COLO668 (cell line): Measurements from ENCODE around the gene SLC16A5.
A peak's percentile ranks its signal among the peaks of the same experiment; 100 is the strongest.

Source experiments
- DNase-seq: peaks from one replicate; lab custom pipeline; 2025; ENCODE audit not compliant: unreplicated experiment; lab: John Stamatoyannopoulos, UW

The SLC16A5 gene

DNA sequence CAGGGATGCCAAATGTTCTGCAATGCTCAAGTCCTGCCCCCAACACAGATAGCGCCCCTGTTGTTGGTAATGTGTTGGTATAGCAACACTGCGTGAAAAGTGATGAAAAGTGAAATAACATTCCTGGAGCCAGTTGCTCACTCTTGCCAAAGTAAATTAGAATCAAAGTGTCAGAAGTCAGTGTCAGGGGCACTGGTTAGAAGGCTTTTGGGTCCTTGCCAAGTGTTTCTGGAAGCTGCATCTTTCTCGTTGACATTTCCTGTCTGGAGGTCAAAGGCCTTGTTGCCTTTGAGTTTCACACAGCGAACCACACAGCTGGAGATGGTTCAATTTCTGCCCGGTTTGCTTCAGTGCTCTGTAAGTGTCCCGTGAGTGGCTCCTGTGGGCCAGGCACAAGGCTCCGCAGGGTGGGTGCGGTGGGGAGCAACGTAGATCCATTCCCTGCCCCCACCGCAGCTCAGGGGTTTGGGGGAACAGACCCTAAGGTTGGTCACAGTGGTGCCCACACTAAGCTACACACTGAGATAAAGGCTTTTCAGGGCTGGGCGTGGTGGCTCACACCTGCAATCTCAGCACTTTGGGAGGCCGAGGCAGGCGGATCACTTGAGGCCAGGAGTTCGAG is 3.6 kb upstream of the SLC16A5 start:
- DNase-seq: no peak

- DNase-seq: no peak
These were observed 1.1 kb upstream of the SLC16A5 start for GRCh38 chr17:75086496-75087181.

DNA sequence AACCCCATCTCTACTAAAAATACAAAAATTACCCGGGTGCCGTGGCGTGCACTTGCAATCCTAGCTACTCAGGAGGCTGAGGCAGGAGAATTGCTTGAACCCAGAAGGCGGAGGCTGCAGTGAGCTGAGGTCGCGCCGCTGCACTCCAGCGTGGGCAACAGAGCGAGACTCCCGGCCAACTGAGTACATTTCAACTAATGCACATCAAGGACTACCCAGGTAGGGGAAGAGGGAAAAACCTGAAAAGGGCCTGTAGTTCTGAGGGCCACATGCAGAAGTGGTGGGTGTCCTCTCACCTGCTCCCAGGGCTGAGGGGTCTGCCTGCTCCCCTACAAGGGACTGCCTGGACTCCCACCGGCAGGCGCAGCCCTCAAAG is 584 bp upstream of the SLC16A5 start:
- no peak for DNase-seq

DNA sequence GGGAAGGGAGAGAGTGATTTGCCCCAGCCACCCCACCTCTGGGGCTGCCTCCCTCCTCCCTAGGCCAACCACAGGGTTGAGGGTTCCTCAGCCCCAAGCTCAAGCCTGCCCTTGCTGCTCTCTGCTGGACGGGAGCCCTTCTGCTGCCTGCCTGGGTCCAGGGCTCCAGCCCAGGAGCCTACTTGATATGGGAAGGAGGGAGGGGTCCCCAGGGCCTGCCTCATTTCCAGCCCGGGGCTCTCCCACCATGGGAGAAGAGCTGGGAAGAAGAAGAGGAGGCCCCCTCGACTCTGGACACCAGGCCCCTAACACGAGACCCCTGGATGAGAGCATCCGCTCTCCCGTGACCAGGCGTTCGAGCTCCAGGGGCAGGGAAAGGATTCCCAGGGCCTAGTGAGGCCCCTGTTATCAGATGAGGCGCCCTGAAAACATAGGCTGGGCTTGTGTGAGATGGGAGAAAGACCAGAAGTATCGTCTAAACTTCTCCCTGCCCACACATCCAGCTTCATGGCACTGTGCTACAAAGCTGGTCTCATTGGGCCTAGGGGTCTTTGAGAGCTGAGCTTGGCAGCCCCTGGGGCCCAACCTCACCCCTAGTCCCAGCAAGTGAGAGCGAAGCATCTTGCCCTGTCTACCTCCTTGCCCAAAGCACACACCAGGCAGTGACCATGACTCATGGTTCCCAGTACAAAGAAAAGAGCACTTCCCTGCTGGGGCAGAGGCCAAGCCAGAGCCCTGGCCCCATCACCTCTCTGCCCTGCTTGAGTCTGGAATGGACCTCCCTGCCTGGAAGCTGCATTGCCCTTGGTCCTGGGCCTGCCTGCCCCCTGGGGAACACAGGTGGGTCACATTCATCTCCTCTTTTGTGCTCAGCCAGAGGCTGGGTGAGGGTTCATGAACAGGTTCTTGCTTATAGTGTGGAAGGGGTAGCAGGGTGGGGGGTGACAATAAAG is 987 bp downstream of the SLC16A5 start:
- DNase-seq: no peak

DNA sequence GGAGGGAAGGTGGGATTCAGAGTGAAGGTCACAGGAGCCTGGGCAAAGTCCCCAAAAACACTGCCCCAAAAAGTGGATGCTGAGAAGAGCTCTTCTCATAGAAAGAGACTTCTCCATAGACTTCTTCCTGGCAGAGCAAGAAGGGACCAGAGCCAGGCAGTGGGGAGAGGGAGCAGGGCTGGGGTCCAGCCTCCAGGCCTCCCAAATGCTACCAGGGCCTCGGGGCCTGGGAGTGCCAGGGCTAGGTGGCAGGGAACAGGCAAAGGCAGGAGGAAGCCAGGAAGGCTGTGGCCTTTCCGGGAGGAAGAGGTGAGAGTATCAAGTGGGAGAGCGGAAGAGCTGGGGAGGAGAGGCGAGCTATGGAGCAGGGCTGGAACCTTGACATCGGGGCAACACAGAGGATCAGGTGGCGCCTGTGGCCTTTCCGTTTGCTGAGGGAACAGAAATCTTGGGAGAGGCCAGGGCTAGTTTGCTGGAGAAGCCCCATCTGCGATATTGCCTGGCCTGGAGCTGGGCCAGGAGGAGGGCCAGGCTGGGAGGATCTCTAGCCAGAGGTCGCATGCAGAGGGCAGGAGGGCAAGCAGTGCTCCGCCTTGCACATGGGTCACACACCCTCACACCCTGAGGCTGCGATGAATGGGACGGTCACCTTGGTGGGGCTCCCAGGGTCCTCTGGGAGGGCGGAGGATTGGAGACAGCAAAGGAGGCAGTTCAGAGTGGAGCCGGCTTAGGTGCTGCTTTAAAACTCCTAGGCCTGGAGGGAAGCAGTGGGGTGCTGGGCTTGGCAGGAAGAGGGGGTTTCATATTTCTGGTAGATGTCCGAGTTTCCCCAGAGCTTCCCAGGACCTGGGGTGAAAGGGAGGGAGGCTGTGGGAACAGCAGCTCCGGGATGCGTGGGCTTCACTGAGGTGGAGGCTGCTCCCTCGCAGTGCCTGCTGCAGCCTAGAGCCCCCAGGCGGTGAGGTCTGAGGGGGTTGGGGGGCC is 3.4 kb downstream of the SLC16A5 start:
- DNase-seq: no peak

DNA sequence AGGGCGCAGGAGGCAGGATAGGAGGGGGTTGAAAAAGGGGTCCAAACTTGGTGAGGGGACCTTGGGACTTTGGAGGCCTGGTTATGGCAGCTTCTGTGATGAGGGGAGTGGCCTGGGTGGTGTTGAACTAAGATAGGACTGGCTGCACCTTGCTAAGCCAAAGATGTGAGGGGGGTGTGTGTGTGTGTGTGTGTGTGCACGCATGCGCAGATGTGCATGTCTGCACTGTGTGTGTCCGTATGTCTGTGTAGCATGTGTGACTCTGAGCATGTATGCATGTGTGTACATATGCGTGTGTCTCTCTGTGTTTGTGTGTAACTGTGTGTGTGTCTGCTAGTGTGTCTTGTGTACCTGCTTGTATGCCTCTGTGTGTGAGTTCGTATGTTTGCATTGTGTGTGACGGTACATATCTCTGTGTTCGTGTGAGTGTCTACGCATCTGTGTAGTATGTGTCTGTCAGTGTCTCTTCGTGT is 4.1 kb downstream of the SLC16A5 start:
- no peak for DNase-seq

DNA sequence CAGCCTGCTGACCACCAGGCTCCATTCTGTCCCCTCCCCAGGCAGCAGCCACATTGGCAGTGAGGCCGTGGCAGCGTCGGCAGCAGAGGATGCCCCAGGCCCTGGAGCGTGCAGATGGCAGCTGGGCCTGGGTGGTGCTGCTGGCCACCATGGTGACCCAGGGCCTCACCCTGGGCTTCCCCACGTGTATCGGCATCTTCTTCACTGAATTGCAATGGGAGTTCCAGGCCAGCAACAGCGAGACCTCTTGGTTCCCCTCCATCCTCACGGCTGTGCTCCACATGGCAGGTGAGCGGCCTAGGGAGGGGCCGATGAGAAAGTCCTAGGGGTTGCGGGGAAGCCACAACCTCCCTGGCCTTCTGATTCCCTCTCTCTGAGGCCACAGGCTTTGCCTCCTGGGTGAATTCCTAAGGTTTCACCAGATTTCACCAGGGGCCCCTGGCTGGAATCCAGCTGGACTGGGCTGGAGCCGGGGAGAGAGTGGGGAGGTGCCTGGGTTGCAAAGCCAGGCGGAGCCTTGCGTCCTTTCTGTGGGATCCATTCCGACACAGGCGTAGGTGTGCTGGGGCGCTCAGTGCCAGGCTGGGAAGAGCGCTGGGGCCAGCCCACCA is 5.9 kb downstream of the SLC16A5 start:
- DNase-seq: no peak

GRCh38 chr17:75094871-75095399 is 7.2 kb downstream of the SLC16A5 start:
- DNase-seq: no peak

DNA sequence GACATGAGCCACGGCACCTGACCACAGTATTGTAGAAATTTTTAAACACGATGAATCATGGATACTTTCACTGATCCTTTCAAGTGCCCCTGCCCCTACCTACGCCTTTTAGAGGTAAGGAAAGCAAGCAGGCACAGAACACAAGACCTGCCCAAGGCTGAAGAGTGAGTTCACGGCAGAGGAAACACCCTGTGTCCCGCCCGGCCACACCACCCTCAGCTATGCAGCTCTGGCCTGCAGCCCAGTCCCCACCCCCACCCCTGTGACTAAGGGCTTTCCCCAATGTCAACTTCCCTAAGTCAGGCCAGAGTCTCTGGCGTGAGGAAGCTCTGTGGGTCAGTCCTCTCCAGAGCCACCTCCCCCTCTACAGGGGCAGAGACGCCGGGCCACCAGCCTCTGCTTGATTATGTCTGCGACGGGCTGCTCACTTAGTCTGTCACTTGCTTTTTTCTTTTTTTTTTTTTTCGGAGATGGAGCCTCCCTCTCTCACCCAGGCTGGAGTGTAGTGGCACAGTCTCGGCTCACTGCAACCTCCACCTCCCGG is 8.4 kb downstream of the SLC16A5 start:
- DNase-seq: peak; percentile 25

DNA sequence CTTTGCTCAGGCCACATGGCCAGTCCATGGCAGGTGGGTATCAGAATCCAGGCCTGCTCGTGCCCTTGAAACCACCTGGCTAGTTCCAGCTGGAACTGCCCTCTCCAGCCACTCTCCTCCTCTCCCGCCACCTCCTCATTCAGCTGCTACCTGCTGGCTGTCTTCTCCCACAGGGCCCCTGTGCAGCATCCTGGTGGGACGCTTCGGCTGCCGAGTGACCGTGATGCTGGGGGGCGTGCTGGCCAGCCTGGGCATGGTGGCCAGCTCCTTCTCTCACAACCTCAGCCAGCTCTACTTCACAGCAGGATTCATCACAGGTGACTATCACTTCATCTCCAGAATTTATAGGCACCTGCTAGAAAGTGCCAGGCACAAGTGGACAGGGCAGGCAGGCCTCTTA is 10.1 kb downstream of the SLC16A5 start:
- no peak for DNase-seq

- DNase-seq: no peak
These were observed 11.1 kb downstream of the SLC16A5 start for GRCh38 chr17:75098861-75099260.

- no peak for DNase-seq
These were observed 12.3 kb downstream of the SLC16A5 start for GRCh38 chr17:75099881-75100595.

DNA sequence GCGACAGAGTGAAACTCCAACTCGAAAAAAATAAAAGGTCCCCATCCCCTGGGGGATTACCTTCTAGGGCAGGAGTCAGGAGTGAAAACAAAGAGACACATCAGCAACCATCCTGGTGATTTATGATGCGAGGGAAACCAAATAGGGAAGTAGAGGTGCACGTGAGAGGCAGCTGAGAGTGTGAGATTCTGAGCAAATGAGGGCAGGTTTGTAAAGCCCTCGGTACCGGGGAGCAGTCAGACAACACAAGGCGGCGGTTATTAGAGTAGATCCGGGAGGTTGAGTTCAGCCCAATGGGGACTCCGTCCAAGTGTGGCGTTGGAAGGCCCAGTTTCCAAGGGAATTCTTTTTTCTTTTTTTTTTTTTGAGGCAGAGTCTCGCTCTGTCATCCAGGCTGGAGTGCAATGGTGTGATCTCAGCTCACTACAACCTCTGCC is 14.6 kb downstream of the SLC16A5 start:
- peak; percentile 12 for DNase-seq

DNA sequence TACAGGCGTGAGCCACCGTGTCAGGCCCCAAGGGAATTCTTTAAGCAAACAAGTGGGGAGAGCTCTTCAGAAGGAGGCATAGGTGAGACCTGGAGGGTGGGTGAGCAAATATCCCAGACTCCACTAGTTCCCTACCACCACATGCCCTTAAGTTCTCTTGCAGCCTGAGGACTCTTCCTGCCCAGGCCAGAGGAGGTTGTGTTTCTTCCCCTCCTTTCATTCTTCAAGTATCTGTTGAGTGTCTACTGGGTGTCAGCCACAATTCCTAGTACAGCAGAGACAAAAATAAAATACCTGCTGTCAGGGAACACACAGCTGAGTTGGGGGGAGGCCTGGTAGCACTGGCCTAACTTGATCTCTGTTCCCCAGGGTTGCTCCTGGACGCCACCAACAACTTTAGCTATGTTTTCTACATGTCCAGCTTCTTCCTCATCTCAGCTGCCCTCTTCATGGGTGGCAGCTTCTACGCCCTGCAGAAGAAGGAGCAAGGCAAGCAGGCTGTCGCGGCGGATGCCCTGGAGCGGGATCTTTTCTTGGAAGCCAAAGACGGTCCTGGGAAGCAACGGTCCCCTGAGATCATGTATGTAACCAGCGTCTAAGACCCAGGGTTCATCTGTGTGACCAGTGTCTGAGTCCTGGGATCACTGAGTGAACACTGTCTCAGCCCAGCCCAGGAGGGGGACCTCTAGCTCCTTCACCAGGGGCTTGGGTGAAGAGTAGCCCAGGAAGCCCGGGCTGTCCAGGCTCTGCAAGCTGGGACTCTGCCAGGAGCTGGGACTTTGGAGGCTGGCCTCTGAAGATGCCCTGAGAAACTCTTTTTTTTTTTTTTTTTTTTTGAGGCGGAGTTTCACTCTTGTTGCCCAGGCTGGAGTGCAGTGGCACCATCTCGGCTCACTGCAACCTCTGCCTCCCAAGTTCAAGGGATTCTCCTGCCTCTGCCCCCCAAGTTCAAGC is 16.1 kb downstream of the SLC16A5 start:
- no peak for DNase-seq

GRCh38 chr17:75105126-75106080 is 17.6 kb downstream of the SLC16A5 start:
- DNase-seq: peak; percentile 72

DNA sequence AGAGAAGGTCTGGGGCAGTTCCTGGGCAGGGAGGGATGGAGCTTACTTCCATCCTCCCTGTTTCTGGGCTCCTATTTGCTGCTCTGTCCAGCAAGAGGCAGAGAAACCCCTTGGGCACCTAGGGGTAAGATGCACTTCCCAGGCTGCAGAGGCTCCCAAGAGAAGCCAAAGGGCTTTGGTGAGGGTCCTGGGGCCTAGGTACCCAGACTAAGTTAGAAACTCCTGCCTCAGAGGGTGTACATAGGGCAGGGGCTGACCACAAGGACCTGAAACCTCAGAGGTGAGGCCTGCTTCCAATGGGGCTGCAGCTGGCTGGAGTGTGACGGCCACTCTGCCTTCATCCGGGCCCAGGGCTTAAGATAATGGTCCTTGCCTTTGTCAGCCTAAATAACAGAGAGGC is 20.4 kb downstream of the SLC16A5 start:
- DNase-seq: no peak

DNA sequence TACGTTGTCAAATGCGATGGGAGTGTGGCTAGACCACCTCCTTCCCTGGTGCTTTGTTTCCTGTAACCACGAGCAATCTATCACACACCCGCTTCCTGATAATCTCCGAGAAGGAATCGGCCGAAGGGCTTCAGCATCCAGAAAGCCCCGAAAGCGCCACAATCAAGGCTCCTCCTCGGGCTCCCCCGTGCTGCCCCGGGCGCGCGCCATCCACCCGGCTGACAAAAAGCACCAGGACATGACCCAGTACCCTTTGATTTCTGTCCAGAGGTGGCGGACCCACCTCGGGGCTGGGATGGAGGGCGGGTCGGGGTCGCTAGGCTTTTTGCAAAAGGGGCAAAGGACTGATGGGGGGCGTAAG is 21.3 kb downstream of the SLC16A5 start:
- no peak for DNase-seq
